Gastroesophageal sphincter (tissue), 4 donors: ENCODE measurements around the gene CCDC177. TPM values are rescaled to one million over a fixed set of nuclear protein-coding genes. Genes with fewer than 3 reads are reported as not detected.

ENCODE experiments used
- ATAC-seq: fragments of 150-250 bp; one replicate; pipeline ENCODE4 v1.9.1; 2016; ENCODE audit warnings: mild to moderate bottlenecking, moderate library complexity
- H3K27ac ChIP-seq, 4 donors: fragments of 200-600 bp; sonication (generic) in 3 of 4; 1 replicate in 3 of 4; 2 replicates in 1 of 4; pipeline ENCODE4 v1.5.1; 2016 to 2019
- H3K27me3 ChIP-seq: fragments of 200-600 bp; sonication (generic); one replicate; pipeline ENCODE4 v1.5.1; 2019
- H3K36me3 ChIP-seq, 2 donors: fragments of 200-600 bp; sonication (generic); one replicate each; pipeline ENCODE4 v1.5.1; 2019; ENCODE audit warnings: control low read depth in 1 of 2
- H3K4me1 ChIP-seq, 3 donors: fragments of 200-600 bp; sonication (generic); 1 replicate in 2 of 3; 2 replicates in 1 of 3; pipeline ENCODE4 v1.5.1; 2016 to 2019; ENCODE audit warnings: control low read depth in 2 of 3
- H3K4me3 ChIP-seq, 2 donors: fragments of 200-600 bp; sonication (generic); one replicate each; pipeline ENCODE4 v1.5.1; 2019; ENCODE audit warnings: mild to moderate bottlenecking in 1 of 2, moderate library complexity in 1 of 2
- H3K9me3 ChIP-seq, 3 donors: fragments of 200-600 bp; sonication (generic); one replicate each; pipeline ENCODE4 v1.5.1; 2017 to 2019; ENCODE audit warnings: control low read depth in 2 of 3
- EP300 ChIP-seq: sonication (generic); formaldehyde crosslinking; IDR thresholded peaks from one replicate; pipeline ENCODE4 v1.6.1; 2017; ENCODE audit warnings: antibody characterized with exemption, mild to moderate bottlenecking
- POLR2A ChIP-seq, 2 donors: fragments of 450-650 bp; IDR thresholded peaks; one replicate each; pipeline ENCODE4 v1.6.1; 2017; ENCODE audit warnings: antibody characterized with exemption in 2 of 2, mild to moderate bottlenecking in 2 of 2, moderate library complexity in 1 of 2
- POLR2AphosphoS5 ChIP-seq: sonication (generic); formaldehyde crosslinking; IDR thresholded peaks from one replicate; pipeline ENCODE4 v1.6.1; 2017; ENCODE audit warnings: antibody characterized with exemption
- WGBS, 2 donors: methylation state at CpG; one replicate each; pipeline ENCODE4 v1.1.5; 2018; ENCODE audit warnings: low coverage in 1 of 2; 5-methylcytosine and 5-hydroxymethylcytosine counted together
- total RNA-seq, 4 donors: library from RNA; depleted of rRNA; stranded (reverse); fragments of >200 nt; gene quantifications; one replicate each; pipeline ENCODE4 v1.1.0, GENCODE V29; 2016
- TF ChIP-seq, protein P1 (sequence below), 4 experiments: fragments of 200-600 bp in 2 of 4; fragments of 450-650 bp in 2 of 4; sonication (generic) in 1 of 4; IDR thresholded peaks; one replicate each; pipeline ENCODE4 v1.5.1; 2017 to 2019; ENCODE audit warnings: antibody characterized with exemption in 4 of 4, mild to moderate bottlenecking in 2 of 4, moderate library complexity in 2 of 4

CCDC177 gene
- total RNA-seq, 4 donors from 2014 or later = not detected

DNA sequence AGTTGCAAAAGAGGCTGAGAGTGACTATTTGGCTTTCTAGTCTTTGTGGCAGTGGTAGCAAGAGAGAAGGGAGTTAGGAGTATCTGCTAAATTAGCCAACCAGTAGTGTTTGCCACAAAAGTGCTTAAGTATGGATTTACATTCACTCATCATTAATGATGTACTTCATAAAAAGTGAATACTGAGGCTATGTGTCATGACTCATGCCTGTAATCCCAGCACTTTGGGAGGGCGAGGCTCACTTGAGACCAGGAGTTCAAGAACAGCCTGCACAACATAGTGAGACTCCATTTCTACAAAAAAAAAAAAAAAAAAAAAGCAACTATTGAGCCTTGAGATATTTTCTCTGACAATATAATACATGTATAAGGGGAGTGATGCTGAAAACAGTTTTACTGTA lies 36.8 kb downstream of the CCDC177 start:
- Histone ChIP-seq H3K4me3 (no peak overlapping the region), H3K36me3 (no peaks in the 10 kb centered on the region), H3K9me3 (no peaks in the 10 kb centered on the region), H3K27me3 (peaks cover 36% of the 10 kb centered on the region), H3K27ac (no peak overlapping the region), H3K4me1 (no peaks in the 10 kb centered on the region)
- 100% methylated on average over 1 of the region's 1 CpG; no CpG with 5 or more reads in 1 of the 2 donors for WGBS, 2 donors
- no peak for TF ChIP-seq POLR2AphosphoS5
- TF ChIP-seq, protein P1, sequence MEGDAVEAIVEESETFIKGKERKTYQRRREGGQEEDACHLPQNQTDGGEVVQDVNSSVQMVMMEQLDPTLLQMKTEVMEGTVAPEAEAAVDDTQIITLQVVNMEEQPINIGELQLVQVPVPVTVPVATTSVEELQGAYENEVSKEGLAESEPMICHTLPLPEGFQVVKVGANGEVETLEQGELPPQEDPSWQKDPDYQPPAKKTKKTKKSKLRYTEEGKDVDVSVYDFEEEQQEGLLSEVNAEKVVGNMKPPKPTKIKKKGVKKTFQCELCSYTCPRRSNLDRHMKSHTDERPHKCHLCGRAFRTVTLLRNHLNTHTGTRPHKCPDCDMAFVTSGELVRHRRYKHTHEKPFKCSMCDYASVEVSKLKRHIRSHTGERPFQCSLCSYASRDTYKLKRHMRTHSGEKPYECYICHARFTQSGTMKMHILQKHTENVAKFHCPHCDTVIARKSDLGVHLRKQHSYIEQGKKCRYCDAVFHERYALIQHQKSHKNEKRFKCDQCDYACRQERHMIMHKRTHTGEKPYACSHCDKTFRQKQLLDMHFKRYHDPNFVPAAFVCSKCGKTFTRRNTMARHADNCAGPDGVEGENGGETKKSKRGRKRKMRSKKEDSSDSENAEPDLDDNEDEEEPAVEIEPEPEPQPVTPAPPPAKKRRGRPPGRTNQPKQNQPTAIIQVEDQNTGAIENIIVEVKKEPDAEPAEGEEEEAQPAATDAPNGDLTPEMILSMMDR (IDR thresholded peaks at IDR 0.05) = no peak
- TF ChIP-seq POLR2A (IDR thresholded peaks at IDR 0.05) = no peak
- TF ChIP-seq EP300 = no peak
- ATAC-seq = no peak

DNA sequence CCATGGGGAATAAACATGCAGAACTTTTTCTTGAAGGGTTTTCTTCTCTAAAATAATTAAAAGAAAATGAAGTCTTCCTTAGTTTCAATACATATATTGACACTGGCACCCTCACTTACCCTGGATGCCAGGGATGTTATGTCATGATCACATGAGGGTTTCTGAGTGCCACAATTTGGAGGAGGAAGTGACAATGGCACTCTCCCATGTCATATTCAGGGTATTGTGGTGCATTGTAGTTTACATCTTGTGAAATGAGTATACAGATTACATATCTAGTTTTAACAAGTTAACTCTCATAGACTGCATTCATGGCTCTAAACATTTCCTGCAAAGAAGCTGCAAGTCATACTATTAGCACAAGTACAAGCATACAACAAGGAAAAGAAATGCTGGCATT lies 37.7 kb downstream of the CCDC177 start:
- no peaks in the 10 kb centered on the region for H3K36me3 ChIP-seq
- H3K4me1 ChIP-seq = no peaks in the 10 kb centered on the region
- ATAC-seq = no peak
- TF ChIP-seq POLR2AphosphoS5 (no peak), EP300 (no peak), POLR2A (IDR thresholded peaks at IDR 0.05) (no peak)
- TF ChIP-seq, protein P1 (IDR thresholded peaks at IDR 0.05) = no peak
- H3K27me3 ChIP-seq = peaks cover 33% of the 10 kb centered on the region
- H3K4me3 ChIP-seq = no peak overlapping the region
- H3K9me3 ChIP-seq = no peaks in the 10 kb centered on the region
- no peak overlapping the region for H3K27ac ChIP-seq

- H3K36me3 ChIP-seq = no peaks in the 10 kb centered on the region
- H3K4me1 ChIP-seq = no peaks in the 10 kb centered on the region
- no peak for TF ChIP-seq EP300
- no peak for TF ChIP-seq POLR2AphosphoS5
- TF ChIP-seq, protein P1 (IDR thresholded peaks at IDR 0.05) = peak in 3 of 4 experiments; percentile 29 to 62 (median 36)
- TF ChIP-seq POLR2A (IDR thresholded peaks at IDR 0.05) = no peak
- no peaks in the 10 kb centered on the region for H3K9me3 ChIP-seq
- H3K27me3 ChIP-seq = peaks cover 27% of the 10 kb centered on the region
- no peak for ATAC-seq
- no peak overlapping the region for H3K4me3 ChIP-seq
- 5% methylated on average over 4 of the region's 4 CpGs; no CpG with 5 or more reads in 1 of the 2 donors for WGBS, 2 donors
- H3K27ac ChIP-seq = no peak overlapping the region
Observed at GRCh38 chr14:69535230-69535848, 39.3 kb downstream of the CCDC177 start.

GRCh38 chr14:69532561-69533340 lies 41.9 kb downstream of the CCDC177 start:
- Histone ChIP-seq H3K27me3 (peaks cover 33% of the 10 kb centered on the region), H3K36me3 (no peaks in the 10 kb centered on the region), H3K4me1 (no peaks in the 10 kb centered on the region), H3K4me3 (no peak overlapping the region), H3K27ac (no peak overlapping the region), H3K9me3 (no peaks in the 10 kb centered on the region)
- 41 to 71% methylated on average over 1 to 3 of the region's 3 CpGs for WGBS, 2 donors
- ATAC-seq = no peak
- TF ChIP-seq, protein P1 (IDR thresholded peaks at IDR 0.05) = no peak
- TF ChIP-seq EP300 (no peak), POLR2AphosphoS5 (no peak), POLR2A (IDR thresholded peaks at IDR 0.05) (no peak)

GRCh38 chr14:69531135-69531534 lies 43.5 kb downstream of the CCDC177 start:
- Histone ChIP-seq H3K27me3 (peaks cover 32% of the 10 kb centered on the region), H3K4me3 (no peak overlapping the region), H3K9me3 (no peaks in the 10 kb centered on the region), H3K36me3 (no peaks in the 10 kb centered on the region), H3K4me1 (no peaks in the 10 kb centered on the region), H3K27ac (no peak overlapping the region)
- ATAC-seq = no peak
- 69 to 76% methylated on average over 3 of the region's 3 CpGs for WGBS, 2 donors
- TF ChIP-seq POLR2AphosphoS5 = no peak
- TF ChIP-seq, protein P1 (IDR thresholded peaks at IDR 0.05) = no peak
- no peak for TF ChIP-seq EP300
- TF ChIP-seq POLR2A (IDR thresholded peaks at IDR 0.05) = no peak
